ENCODE results near the gene DCDC2C.

The DCDC2C gene

DNA sequence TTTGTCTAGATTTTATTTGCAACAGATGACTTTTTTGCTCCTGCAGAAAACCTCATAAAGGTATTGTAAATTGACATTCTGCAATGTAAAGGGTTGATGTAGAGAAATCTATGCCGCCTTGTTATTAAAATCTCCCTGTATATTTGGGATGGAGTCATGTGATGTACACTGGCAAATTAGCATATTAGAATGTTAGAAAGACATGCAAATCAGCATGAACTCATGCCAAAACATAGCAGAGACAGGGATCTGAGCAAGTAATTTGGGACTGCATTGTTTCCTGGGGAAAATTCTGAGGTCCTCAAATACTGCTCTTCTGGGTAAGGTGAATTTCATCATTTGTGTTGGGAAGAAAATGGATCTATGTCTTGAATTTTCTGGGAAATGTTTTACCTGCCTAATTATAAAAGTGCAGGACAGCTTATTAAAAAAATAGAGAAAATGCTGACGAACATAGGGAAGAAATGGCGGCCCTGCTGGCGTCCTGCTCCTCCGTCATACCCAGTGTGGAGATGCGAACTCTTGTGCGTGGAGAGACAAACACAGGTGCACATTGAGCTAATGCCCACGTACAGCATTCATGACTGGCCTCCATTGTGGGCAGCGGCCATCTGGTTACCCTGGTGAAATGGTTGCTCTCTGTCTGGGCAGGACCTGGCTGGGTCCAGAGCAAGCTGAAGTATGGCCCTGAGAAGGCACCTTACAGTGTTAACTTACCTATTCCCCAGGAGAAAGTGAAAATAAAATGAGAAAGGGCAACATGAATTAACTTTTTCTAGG lies 29.1 kb upstream of the DCDC2C start:
- no peak for DNase-seq

GRCh38 chr2:3675687-3676086 lies 27.7 kb upstream of the DCDC2C start:
- no peak for DNase-seq

GRCh38 chr2:3677436-3677835 lies 25.9 kb upstream of the DCDC2C start:
- DNase-seq: no peak

DNA sequence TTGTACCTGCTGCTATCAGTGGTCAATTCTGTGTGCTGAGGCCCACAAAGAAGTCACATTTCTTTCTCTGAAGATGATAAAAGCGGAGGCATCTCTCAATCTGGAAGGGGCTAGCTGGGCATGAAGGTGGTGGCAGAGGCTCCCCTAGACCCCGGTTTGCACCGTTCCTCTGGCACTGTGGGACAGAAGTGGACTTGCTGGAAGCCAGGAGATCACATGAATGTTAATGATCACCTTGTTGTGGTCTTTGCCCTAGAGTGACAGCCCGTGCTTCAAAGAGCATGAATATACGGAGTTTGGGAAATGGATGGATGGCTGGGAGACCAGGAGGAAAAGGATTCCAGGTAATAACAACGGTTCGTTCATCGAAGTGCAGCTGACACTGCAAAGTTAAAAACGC lies 25.2 kb upstream of the DCDC2C start:
- DNase-seq: no peak

DNA sequence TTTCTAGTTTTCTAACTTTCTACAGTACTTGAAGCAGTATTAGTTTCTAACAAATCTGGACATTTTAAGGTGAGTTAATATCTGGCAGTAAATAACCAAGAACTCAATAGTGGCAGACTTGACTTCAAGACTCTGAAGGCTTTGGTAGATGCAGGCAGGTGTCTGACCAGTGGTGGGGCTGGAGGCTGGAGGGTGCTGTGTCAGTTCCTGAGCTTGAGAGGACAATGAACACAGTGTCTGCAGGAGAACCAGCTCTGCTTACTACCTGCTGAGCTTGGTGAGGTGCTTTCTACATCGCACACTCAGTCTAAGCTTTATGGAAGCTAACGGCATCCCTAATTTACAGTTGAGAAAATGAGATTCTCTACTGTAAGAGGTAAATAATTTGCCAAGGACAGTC lies 24.2 kb upstream of the DCDC2C start:
- no peak for DNase-seq

- DNase-seq: no peak
Measured at GRCh38 chr2:3679616-3680393, 23.6 kb upstream of the DCDC2C start.

DNA sequence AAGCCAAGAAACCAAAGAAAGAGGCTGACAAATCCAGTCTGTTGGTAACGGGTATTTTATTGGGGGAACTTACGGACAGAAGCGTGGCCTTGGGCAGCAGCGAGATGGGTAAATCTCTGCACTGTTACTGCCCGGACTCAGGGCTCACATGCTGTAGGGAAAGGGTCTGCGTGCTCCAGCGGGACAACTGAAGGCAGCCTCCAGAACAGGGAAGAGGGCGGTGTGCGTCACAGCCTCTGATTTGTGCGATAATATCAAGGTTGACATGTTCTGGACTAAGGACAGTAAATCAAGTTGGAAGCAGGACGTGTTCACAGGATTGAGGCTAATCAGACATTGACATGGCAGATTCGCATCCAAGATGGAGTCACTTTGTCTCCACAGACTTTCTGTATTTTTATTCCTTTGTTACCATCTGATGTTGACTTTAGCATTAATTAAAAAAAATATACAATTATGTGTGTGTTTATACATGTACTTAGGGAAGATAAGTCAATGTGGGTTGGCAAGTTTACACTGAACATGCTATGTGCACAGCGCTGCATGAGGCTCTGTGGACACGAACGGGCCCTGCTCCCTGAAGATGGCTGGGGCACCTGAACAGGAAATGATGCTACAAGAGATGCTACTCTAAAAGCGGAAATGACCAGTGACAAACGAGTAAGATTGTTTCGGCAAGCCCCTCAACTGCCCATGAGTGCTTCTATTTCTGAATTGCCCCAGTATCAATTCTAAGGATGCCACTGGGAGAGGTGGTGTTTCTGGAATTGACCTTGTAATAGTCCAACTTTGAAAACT lies 22.6 kb upstream of the DCDC2C start:
- DNase-seq: no peak

GRCh38 chr2:3681625-3682024 lies 21.8 kb upstream of the DCDC2C start:
- DNase-seq: no peak

- DNase-seq: no peak
Measured at GRCh38 chr2:3682811-3683210, 20.6 kb upstream of the DCDC2C start.

- DNase-seq: no peak
Measured at GRCh38 chr2:3683748-3684454, 19.5 kb upstream of the DCDC2C start.

- no peak for DNase-seq
Measured at GRCh38 chr2:3689998-3690748, 13.2 kb upstream of the DCDC2C start.

GRCh38 chr2:3692375-3692774 lies 11.0 kb upstream of the DCDC2C start:
- no peak for DNase-seq

- DNase-seq: no peak
Measured at GRCh38 chr2:3696545-3696944, 6.8 kb upstream of the DCDC2C start.

- no peak for DNase-seq
Measured at GRCh38 chr2:3701071-3701470, 2.3 kb upstream of the DCDC2C start.

GRCh38 chr2:3703757-3704355 lies 481 bp downstream of the DCDC2C start:
- no peak for DNase-seq

DNA sequence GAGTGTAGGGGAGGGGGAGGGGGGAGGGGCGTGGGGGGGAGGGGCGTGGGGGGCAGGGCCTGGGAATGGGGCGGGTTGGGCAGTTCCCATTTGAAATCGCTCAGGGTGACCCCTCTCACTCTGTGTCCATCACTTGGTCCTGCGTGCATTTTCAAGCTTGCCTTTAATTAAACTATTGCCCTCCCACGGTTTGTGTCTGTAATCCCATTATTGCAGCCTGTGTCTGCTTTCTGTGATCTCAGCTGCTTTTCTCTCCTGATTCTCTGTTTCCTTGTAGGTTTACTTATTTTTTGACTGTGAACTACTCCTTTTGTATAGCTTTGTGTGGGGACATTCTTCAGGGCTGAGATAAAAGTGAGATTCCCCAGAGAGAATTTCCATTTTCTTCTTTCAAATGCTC lies 1.3 kb downstream of the DCDC2C start:
- DNase-seq: no peak

DNA sequence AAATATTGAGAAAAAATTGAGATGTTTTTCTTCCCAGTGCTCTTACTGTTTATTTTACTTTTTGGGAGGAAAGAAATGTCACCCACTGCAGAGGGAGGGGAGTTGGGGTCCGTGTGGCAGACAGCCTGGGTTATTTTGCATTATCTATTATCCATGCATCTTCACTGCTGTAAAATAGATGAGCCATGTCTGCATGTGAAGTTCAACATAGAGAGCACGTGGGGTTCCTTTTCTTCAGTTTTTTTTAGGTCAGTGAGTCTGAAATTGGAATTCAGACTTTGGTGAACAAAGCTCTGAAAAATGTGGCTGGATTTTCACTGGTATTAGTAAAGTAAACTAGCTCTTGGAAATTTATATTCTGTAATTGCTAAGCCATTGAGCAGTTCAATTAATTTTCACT lies 2.4 kb downstream of the DCDC2C start:
- DNase-seq: no peak

GRCh38 chr2:3706892-3707291 lies 3.5 kb downstream of the DCDC2C start:
- DNase-seq: no peak

DNA sequence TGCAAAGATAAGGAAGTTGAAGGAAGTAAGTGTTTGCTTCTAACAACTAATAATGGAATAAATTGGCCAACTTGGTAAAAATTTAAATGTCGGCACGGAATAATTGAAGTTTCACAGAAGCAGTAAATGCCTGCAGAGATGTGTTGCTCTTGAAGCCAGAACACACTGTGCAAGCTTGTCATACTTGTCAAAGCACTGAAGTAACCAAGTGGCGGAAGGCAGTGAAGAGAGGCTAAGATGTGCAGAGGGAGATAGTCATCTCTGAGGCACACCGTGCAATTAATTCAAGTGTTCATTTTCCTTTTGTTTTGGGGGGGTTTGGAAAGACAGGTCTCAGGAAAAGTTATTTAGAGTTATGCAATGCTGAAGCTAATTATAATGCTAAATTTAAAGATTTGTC lies 5.2 kb downstream of the DCDC2C start:
- DNase-seq: no peak

DNA sequence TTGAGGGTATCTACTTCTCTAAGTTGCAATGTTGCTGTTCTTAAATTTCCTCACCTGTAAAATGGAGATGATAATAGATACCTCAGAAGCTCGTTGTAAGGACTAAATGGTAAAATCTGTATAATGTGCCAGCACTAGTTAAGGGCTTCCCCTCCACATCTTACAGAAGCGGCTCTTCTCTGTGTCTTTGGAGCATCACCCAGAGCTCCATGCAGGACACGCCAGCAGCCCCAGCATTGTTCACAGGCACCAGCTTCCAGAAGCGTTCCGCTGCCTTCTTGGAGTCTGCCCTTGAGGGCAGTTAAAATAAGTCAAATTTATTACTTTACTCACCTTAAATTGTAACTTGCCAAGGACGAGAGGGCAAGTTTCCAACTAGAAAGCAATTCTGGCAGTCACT lies 5.8 kb downstream of the DCDC2C start:
- no peak for DNase-seq

DNA sequence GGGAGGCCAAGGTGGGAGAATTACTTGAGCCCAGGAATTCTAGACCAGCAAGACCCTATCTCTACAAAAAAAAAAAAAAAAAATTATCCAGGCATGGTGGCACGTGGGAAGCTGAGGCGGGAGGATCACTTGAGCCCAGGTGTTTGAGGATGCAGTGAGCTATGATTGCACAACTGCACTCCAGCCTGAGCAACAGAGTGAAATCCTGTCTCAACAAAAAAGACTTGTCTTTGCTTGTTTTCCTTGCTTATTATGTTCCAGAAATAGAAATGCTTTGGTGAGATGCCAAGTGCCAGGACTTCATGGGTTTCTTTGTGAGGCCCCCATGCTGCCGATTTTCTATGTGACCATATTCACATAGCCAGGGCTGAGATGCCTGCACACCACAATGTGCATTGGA lies 9.0 kb downstream of the DCDC2C start:
- DNase-seq: no peak

Measured in stimulated activated naive CD4-positive, alpha-beta T cell treated with Interleukin-2 at 50 U/mL for 16 hours (primary cell).